HG03139 (cell line): ENCODE results near the gene CDH5.
"Not testable (repeated sequence)": the region's sequence is repeated elsewhere in the genome, so short reads cannot be mapped to it uniquely, and the experiment has no call there.

Experiments
- ATAC-seq: cut with Tn5 transposase; IDR thresholded peaks from one replicate; pipeline ENCODE4 v1.9.1; 2021; ENCODE audit not compliant: unreplicated experiment

Gene CDH5, protein sequence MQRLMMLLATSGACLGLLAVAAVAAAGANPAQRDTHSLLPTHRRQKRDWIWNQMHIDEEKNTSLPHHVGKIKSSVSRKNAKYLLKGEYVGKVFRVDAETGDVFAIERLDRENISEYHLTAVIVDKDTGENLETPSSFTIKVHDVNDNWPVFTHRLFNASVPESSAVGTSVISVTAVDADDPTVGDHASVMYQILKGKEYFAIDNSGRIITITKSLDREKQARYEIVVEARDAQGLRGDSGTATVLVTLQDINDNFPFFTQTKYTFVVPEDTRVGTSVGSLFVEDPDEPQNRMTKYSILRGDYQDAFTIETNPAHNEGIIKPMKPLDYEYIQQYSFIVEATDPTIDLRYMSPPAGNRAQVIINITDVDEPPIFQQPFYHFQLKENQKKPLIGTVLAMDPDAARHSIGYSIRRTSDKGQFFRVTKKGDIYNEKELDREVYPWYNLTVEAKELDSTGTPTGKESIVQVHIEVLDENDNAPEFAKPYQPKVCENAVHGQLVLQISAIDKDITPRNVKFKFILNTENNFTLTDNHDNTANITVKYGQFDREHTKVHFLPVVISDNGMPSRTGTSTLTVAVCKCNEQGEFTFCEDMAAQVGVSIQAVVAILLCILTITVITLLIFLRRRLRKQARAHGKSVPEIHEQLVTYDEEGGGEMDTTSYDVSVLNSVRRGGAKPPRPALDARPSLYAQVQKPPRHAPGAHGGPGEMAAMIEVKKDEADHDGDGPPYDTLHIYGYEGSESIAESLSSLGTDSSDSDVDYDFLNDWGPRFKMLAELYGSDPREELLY

DNA sequence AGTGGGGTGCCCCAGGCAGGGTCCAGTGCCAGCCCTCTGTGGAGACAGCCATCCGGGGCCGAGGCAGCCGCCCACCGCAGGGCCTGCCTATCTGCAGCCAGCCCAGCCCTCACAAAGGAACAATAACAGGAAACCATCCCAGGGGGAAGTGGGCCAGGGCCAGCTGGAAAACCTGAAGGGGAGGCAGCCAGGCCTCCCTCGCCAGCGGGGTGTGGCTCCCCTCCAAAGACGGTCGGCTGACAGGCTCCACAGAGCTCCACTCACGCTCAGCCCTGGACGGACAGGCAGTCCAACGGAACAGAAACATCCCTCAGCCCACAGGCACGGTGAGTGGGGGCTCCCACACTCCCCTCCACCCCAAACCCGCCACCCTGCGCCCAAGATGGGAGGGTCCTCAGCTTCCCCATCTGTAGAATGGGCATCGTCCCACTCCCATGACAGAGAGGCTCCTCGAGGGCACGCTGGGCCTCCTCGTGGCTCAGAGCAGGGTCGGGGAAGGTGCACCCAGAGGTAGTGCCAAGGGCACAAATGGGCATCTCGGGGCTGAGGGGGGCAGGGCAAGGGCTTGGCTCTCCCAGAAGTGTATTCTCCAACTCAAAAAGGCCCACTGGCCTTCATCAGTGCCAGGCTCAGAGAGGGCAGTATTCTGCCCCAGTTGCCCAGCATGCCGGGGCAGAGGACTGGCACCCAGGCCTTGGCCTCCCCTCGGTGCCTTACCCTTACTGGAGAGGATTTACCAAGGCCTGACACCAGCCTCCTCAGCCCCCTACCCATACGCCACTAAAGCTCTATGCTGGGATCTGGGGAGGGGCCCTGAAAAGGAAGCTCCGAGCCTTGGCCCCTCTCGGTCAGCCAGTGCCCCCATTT lies at the start of gene CDH5:
TSS of gene CDH5 (plus strand) at position 259 of the 867 bp plus-strand sequence. CDS start 12,647 bp downstream, outside the sequence.
- ATAC-seq = no peak

DNA sequence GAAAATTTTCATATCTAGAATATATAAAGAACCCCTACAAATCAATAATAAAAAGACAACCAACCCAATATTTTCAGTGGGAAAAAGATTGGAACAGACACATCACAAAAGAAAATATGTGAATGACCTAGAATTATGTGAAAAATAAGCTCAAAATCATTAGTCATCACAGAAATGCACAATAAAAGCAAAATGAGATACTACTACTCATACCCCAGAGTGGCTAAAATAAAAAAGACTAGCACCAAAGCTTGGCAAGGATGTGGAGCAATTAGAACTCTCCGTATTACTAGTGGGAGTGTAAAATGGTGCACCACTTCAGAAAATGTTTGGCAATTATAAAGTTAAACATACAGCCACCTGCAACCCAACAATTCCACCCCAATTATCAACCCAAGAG lies 48.0 kb upstream of the CDH5 start:
- ATAC-seq = no peak

DNA sequence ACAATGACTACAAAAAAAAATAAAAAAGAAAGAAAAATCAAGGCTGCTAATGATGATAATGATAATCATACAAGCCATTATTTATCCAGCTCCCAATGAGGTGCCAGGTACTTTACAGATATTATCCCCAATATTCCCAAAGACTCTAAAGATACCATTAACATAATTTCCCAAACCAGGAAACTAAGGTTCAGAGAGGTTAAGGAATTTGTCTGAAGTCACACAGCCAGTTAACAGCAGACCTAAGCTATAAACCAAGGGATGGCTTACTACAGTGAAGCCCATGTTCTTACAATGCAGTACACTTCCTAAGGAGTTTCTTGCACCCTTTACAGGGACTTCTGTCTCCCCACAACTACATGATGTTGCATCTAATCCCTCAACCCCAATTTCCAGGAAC lies 45.7 kb upstream of the CDH5 start:
- ATAC-seq = no peak

DNA sequence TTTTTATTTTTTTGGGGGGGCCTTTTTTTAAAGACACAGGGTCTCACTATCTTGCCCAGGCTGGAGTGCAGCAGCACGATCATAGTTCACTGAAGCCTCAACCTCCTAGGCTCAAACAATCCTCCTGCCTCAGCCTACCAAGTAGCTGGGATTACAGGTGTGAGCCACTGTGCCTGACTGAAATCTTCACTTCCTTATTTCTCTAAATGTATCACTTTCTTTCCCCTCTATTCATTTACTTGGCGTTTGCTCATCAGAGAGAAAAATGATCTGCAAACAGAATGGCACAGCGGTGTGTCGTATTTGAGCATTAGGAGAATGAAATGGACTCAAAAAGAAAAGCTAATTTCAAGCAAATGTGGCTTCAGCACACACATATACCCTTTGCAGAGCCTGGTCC lies 44.3 kb upstream of the CDH5 start:
- peak; percentile 83 for ATAC-seq

DNA sequence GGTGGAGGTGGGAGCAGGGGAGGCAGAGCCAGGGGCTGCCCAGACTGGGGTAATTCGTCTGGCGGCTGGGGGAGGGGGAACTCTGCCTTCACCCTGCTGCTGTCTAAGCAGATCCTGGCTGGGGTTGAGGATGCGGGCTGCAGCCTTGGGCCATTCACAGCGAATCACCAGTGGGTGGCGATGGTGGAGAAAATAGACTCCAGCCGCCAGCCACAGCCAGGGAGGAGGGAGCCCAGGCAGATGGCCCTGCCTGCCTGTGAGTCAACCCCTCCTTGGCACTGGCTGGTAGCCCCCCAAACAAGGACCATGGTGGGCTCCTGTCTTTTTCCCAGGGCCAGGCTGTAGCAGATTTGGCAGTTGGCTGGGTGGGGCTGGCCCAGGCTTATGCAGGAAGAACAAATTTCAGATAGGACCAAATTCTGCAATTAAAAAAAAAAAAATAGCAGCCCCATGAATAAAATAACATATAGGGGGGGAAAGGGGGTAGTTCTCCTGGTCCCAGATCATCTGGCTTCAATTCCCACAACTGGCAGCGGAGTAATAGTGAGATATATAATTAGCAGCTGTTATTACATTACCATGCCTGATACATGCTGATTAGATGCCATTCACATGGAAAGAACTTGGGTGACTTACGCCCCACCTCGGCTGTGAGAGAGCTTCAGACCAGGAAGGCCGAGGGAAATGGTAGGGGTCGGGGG lies 41.5 kb upstream of the CDH5 start:
- no peak for ATAC-seq

DNA sequence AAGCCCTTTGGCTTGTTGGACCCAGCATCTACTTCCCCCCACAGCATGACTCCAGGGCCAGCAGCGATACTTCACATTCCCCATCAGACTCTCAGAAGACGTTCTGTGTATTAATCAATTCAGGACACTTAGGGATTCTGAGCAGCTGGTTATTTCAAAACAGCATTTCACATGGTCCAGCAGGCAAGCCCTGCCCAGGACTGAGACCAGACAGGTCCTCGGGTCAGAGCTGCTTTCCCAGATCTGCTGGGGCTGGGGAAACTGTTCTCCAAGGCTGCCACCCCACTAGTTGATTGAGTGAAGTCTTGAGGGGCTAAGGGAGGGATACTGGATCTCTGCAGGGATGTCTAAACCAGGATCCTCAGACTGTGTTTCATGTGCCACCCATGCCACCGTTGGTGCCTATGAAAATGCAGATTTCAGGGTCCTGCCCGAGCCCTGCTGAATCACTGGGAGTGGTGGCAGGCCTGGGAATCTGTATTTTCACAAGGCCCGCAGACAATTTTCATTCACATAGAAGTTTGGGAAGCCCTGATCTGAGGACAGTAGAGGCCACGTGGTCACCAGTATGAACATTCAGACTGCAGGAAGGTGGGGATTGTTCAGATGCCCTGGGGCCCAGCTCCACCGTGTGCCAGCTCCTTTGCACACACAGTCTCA lies 40.6 kb upstream of the CDH5 start:
- no peak for ATAC-seq

DNA sequence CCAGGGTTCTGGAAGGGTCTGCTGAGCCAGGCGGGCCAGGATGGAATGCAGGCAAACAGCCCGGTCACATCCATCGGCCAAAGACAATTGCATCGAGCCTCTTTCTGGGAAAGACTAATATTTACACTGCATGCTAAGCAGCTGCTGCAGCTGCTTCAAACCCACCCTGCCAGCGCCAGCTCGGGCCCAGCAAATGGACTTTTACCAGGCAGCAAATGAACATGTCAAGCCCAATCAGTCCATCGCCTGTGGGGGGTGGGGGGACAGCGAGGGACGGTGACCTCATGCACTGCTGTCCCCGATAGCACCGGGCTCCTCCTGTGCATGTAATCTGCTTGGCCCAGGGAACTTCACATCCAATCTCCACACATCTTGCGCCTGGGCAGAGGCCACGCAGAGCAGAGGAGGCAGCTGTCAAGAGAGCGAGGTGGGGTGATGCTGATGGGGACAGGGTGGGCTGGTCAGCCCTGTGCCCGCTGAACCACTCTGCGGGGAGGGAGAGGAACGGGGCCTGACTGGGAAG lies 39.4 kb upstream of the CDH5 start:
- ATAC-seq = no peak

DNA sequence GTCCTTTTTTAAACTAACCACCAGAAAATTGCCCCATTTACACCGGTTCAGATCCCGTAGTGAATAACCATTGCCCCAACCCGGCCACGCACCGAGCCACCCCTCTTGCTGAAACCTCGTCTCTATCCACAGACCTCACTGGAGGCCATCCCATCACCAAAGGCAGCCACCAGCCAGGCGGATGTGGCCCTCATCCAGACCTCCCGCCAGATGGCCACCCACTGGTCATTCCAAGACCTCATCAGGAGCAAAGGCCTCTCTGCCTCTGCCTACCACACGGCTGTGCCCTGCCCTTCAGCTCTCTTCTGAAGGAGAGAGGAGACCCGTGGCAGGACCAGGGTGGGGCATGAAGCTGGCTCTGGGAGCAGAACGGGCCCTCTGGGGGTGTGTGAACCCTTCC lies 38.2 kb upstream of the CDH5 start:
- no peak for ATAC-seq

DNA sequence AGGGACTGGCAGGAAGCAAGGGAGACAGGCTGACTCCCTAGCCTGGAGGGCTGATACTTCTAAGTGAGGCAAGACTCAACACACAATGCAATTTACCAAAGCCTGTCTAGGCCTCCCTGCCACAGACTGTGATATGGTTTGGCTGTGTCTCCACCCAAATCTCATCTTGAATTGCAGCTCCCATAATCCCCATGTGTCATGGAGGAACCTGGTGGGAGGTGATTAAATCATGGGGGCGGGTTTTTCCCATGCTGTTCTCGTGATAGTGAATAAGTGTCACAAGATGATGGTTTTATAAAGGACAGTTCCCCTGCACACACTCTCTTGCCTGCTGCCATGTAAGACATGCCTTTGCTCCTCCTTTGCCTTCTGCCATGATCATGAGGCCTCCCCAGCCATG lies 35.0 kb upstream of the CDH5 start:
- not testable (repeated sequence) for ATAC-seq

DNA sequence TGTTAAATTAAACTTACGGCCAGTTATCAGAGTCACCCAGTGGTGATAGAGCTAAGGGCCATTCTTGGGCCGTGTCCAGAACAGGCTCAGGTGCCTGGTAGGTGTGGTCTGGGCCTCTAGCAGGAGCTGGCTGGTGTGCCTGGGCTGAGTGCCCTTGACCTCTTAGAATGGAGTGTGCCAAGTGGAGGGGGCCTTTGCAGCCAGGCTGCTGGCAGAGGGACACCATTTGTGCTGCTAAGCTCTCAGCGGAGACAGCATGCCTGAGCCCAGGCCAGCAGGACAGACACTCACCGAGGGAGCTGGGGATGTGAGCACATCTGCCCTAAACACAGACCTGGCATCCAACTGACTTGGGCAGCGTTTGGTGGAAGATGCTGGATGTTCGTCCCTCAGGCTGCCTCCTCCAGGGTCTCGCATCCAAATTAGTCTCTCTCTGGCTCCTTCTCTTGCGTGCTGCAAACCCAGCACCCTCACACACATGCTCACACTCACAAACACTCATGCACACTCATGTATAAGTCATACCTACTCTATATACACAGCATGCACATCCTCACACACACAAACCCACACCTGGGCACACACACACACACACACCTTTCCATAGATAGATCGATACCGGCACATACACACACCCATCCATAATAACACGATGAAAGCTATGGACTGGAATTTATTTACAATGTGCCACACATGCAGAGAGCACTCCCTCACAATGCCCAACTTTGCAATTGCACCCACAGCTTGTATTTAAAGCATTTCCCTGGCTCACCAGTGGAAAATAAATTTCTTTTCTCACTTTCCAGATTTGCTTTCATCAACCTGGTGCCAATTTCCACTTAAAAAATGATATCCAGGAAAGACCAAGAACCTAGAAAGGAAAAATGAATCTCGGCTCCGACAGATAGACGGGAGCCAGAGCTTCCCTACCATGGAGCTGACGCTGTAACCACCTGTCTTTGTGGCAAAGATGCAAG lies 33.6 kb upstream of the CDH5 start:
- no peak for ATAC-seq

DNA sequence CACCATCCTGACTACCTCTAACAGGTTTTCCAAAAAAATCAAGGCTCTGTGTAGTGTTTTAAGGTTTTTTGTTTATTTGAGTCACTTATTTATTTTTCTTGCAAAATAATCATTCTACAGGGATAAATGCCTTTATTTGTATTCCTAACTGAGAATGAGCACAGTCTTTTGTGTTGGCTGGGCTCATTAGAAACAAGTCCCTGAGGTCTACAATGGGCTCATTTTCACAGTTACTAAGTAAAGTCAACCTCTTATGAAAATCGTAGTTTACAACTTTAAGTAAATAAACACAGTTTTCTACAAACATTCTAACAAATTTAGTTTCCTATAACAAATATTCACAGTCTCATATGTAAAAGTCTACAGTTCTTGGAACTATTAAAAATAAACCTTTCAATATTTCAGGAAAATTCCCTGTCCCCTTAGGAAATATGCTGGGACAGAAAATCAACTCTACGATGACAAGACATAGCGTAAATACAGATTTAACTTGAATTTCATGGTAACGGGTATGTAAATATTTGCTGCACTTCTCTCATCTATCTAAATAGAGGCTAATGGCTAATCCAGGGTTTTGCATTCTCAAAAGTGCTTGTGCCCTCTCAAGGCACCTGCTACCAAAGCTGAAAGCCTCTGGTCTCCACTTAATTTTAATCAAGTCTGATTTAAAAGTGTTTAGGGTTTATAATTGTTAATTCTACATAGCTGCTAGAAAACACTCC lies 31.5 kb upstream of the CDH5 start:
- ATAC-seq = no peak

DNA sequence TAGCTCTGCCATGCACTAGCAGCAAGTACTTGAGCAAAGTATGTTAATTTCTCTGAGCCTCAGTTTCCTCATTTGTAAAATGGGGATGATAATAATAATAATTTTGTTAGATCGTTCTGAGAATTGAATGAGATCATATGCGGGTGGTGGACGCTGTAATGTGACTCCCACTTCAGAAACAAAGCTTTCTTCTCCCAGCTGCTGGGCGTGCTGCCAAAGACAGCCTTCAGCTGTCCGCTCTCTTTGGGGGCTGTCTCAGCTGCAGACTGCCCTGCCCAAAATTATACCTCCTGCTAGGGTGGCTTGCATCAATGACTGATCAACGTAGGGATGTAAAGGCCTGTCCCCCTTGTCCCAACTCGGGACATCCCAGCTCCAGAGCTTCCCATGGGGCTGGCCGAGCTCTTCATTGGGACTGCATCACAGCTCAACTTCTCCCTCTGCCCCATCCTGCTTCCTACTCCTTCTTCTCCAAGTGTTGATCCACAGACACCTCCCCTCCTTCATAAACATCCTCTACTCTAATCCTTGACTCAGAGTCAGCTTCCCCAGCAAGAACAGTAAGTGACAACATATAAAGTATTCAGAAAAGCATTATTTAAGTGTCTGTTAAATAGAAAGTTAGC lies 30.7 kb upstream of the CDH5 start:
- ATAC-seq = no peak

DNA sequence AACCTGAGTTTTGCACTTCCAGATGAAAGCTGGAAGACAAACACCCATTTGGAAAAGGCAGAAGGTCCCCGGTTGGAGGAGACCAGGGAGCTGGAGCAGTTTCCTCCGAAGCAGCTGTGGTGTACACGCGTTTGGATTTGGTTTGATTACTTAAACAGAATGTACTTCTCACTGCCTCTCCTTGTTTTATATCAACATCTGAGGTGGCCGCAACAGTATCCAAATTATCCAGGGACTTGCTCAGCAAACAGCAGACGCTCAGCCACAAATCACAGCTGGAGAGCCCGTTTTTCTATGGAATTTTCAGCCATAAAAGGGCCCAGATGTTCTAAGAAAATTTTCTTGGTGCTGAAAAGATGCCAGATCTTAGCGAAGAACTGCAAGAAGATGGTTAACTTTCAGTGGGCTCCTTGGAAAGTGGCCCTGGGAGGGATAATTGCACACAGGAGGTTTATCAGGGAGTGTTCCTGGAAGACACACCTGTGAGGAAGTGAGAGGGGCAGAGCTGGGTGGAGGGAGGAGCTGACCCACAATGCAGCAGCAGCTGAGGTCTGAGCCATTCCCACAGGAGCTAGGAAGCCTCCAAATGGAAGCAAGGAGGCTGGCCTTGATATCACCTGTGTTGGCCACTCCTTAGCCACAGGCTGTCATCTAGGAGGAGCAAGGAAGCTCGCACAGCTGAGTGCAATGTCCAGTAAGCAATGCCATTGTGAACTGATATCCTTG lies 28.9 kb upstream of the CDH5 start:
- no peak for ATAC-seq

DNA sequence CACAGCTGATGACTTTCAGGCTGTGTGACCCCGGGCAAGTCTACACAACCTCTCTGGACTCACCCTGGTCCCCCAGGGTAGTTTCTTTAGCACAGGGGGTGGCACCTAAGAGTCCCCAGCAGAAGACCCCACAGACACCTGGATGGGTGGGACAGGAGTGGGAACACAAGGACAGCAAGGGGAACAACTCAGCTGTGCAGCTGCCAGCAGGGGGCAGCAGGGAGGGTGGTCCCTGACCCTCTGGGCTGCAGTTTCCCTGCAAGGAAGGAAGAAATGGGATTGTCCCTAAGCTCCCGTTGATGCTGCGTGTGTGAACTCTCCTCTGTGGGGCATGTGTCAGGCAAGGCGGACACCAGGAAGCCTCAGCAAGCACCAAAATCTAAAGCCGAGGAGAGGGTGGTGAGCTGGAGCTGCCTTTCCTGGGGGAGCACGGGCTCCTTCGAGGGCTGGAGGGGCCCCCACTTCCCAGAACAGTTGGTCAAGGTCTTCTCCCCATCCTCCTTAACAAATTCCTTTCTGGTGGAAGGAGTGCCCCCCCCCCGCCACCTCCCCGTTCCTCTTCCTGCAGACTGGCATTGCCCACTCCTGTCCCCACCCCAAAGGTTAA lies 24.1 kb upstream of the CDH5 start:
- no peak for ATAC-seq

DNA sequence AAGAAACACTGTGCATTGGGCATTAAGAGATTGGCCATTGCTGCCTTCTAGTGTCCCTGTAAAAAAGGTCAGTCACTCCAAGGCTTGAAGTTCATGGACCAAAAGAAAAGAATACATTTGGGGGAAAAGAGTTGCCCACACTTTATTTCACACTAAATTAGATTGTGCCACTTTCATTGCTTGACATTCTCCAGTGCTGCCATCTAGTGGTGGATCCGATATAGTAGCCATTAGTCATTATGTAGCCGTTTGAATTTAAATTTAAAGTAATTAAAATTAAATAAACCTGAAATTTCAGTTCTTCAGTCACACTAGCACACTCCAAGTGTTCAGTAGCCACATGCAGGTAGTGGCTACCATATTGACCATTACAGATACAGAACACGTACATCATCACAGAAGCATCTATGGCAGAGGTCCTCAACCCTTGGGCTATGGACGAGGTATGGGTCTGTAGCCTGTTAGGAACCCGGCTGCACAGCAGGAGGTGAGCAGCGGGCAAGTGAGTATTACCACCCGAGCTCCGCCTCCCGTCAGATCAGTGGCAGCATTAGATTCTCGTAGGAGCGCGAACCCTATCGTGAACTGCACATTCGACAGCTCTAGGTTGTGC lies 21.9 kb upstream of the CDH5 start:
- ATAC-seq = no peak

DNA sequence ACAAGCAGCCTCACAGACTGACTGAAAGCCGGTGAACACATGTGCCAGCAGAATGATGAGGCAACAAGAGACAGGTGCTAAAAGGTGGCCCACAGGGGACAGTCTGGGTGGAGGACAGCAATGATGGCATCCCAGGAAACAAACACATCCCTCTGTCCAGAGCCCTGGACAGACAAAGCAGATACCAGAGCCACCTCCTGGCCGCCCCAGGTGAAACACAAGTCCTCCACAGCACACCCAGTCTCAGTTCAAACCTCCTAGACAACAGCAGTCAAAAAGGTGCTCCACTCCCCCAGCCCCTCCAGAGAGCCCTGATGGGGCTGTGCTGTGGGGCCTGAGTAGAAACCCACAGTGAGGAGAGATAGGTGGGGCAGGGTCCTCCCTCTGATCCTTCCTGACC lies 20.3 kb upstream of the CDH5 start:
- ATAC-seq = no peak
